IMR-90 (cell line): ENCODE data around the gene MX1. TPM values are rescaled to one million over a fixed set of nuclear protein-coding genes. Genes with fewer than 3 reads are reported as not detected.

ENCODE experiments used
- ATAC-seq: fragments of 200-7000 bp; cut with Tn5 transposase; 2 replicates; pipeline ENCODE4 v1.9.1; 2020; ENCODE audit warnings: low read depth, mild to moderate bottlenecking, moderate library complexity
- BruUV-seq: library from RNA; stranded (reverse); fragments of 400-500 nt; replicated peaks from 2 replicates; lab custom pipeline; 2021; lab: Mats Ljungman, UMichigan
- CTCF ChIA-PET: fragments of 300-600 bp; formaldehyde crosslinking; extraction: SDS; loops from one replicate; lab custom pipeline; 2021; ENCODE audit warnings: antibody characterized with exemption; lab: Yijun Ruan, JAX
- POLR2A ChIA-PET: fragments of 300-600 bp; sonication (Branson Sonifier 250); formaldehyde crosslinking; loops from one replicate; lab custom pipeline; 2022; ENCODE audit warnings: antibody characterized with exemption; ENCODE audit not compliant: unreplicated experiment; lab: Charles Lee
- DNase-seq: peaks from one replicate; pipeline ENCODE4 v3.0.0; 2013
- H2AFZ ChIP-seq: replicated peaks from 2 replicates; pipeline ENCODE3; 2013; ENCODE audit warnings: low read length, mild to moderate bottlenecking; ENCODE audit not compliant: poor library complexity
- H2AK5ac ChIP-seq: 2 replicates; pipeline ENCODE4 v1.6.1; 2013; ENCODE audit warnings: low read depth, low read length, inconsistent platforms
- H2AK9ac ChIP-seq: replicated peaks from 2 replicates; pipeline ENCODE3; 2013; ENCODE audit warnings: mild to moderate bottlenecking, low read depth, low read length, moderate library complexity; ENCODE audit not compliant: poor library complexity
- H2BK120ac ChIP-seq: 2 replicates; pipeline ENCODE4 v1.6.1; 2013; ENCODE audit warnings: low read depth, low read length, inconsistent platforms
- H2BK15ac ChIP-seq: 3 replicates; pipeline ENCODE4 v1.6.1; 2013; ENCODE audit warnings: low read depth, low read length, inconsistent platforms
- H2BK20ac ChIP-seq: 2 replicates; pipeline ENCODE4 v1.6.1; 2013; ENCODE audit warnings: low read depth, mild to moderate bottlenecking, inconsistent platforms, low read length, moderate library complexity
- H2BK5ac ChIP-seq: 2 replicates; pipeline ENCODE4 v1.6.1; 2013; ENCODE audit warnings: mild to moderate bottlenecking, low read depth, low read length, inconsistent platforms; ENCODE audit not compliant: poor library complexity, severe bottlenecking
- H3K14ac ChIP-seq: replicated peaks from 2 replicates; pipeline ENCODE4 v1.6.1; 2013; ENCODE audit warnings: low read depth, low read length, inconsistent platforms
- H3K18ac ChIP-seq: 2 replicates; pipeline ENCODE4 v1.6.1; 2013; ENCODE audit warnings: low read depth, low read length, control low read depth
- H3K23ac ChIP-seq: 2 replicates; pipeline ENCODE4 v1.6.1; 2013; ENCODE audit warnings: low read depth, low read length, inconsistent platforms
- H3K27ac ChIP-seq: 2 replicates; pipeline ENCODE4 v1.5.1; 2013; ENCODE audit warnings: mild to moderate bottlenecking, control low read depth, low read length; ENCODE audit not compliant: insufficient read depth
- H3K27me3 ChIP-seq: 2 replicates; pipeline ENCODE4 v1.6.1; 2013; ENCODE audit warnings: low read length; ENCODE audit not compliant: control insufficient read depth, insufficient read depth
- H3K36me3 ChIP-seq: 2 replicates; pipeline ENCODE4 v1.6.1; 2013; ENCODE audit warnings: low read length, mixed read lengths; ENCODE audit not compliant: control insufficient read depth, insufficient read depth
- H3K4ac ChIP-seq: 2 replicates; pipeline ENCODE4 v1.6.1; 2013; ENCODE audit warnings: low read depth, low read length, inconsistent platforms
- H3K4me1 ChIP-seq: 2 replicates; pipeline ENCODE4 v1.6.1; 2013; ENCODE audit warnings: low read length, mixed read lengths; ENCODE audit not compliant: control insufficient read depth, insufficient read depth
- H3K4me2 ChIP-seq: 2 replicates; pipeline ENCODE4 v1.6.1; 2013; ENCODE audit warnings: low read depth, mild to moderate bottlenecking, control low read depth, low read length, moderate library complexity
- H3K4me3 ChIP-seq: 2 replicates; pipeline ENCODE4 v1.5.1; 2013; ENCODE audit warnings: low read depth, mild to moderate bottlenecking, control low read depth, low read length, moderate library complexity; ENCODE audit not compliant: insufficient read depth
- H3K56ac ChIP-seq: 2 replicates; pipeline ENCODE4 v1.6.1; 2013; ENCODE audit warnings: low read length, inconsistent platforms; ENCODE audit not compliant: insufficient read depth; ENCODE audit errors: extremely low read depth
- H3K79me1 ChIP-seq, 2 experiments: 2 replicates each; pipeline ENCODE4 v1.6.1; 2013; ENCODE audit warnings: low read length in 2 of 2, inconsistent platforms in 1 of 2, low read depth in 1 of 2
- H3K9ac ChIP-seq: 2 replicates; pipeline ENCODE4 v1.6.1; 2013; ENCODE audit warnings: low read depth, low read length, control low read depth
- H3K9me1 ChIP-seq: 2 replicates; pipeline ENCODE4 v1.6.1; 2013; ENCODE audit warnings: low read length, inconsistent platforms; ENCODE audit not compliant: insufficient read depth
- H3K9me3 ChIP-seq: 2 replicates; pipeline ENCODE4 v1.6.1; 2013; ENCODE audit warnings: low read length; ENCODE audit not compliant: control insufficient read depth, insufficient read depth
- H4K20me1 ChIP-seq: 2 replicates; pipeline ENCODE4 v1.6.1; 2013; ENCODE audit warnings: low read length, inconsistent platforms; ENCODE audit not compliant: insufficient read depth
- H4K5ac ChIP-seq: 2 replicates; pipeline ENCODE4 v1.6.1; 2013; ENCODE audit warnings: mild to moderate bottlenecking, low read depth, low read length, control low read depth
- H4K8ac ChIP-seq, 2 experiments: 2 replicates each; pipeline ENCODE4 v1.6.1; 2013; ENCODE audit warnings: low read depth in 2 of 2, low read length in 2 of 2, control low read depth in 1 of 2, inconsistent platforms in 1 of 2
- H4K91ac ChIP-seq: 2 replicates; pipeline ENCODE4 v1.6.1; 2013; ENCODE audit warnings: low read depth, low read length, inconsistent platforms; ENCODE audit not compliant: insufficient read depth
- BHLHE40 ChIP-seq: fragments of 150-350 bp; IDR thresholded peaks from 2 replicates; pipeline ENCODE4 v1.6.1; 2016; ENCODE audit warnings: mild to moderate bottlenecking, low read depth, low read length
- MAZ ChIP-seq: IDR thresholded peaks from 2 replicates; pipeline ENCODE4 v1.6.1; 2012; ENCODE audit warnings: low read depth, mild to moderate bottlenecking, low read length, improper control_type of control experiment, moderate library complexity, borderline replicate concordance
- MXI1 ChIP-seq: IDR thresholded peaks from 2 replicates; pipeline ENCODE4 v1.6.1; 2012; ENCODE audit warnings: low read depth, mild to moderate bottlenecking, low read length, moderate library complexity, borderline replicate concordance
- POLR2A ChIP-seq: IDR thresholded peaks from 2 replicates; pipeline ENCODE4 v1.6.1; 2012; ENCODE audit warnings: mild to moderate bottlenecking, low read depth, low read length
- RFX5 ChIP-seq: IDR thresholded peaks from 2 replicates; pipeline ENCODE4 v1.8.0; 2012; ENCODE audit warnings: low read depth, mild to moderate bottlenecking, low read length, moderate library complexity
- WGBS, 2 experiments: methylation state at CpG; one replicate each; pipeline versions ENCODE4 v1.1.5 to v1.1.7; 2013; ENCODE audit warnings: missing lambda C conversion rate in 2 of 2; ENCODE audit not compliant: insufficient read length in 1 of 2; ENCODE audit errors: extremely low coverage in 2 of 2; 5-methylcytosine and 5-hydroxymethylcytosine counted together
- dilution Hi-C: fragments of 300-500 bp; cut with HindIII; formaldehyde crosslinking; loops from one replicate; pipeline ENCODE4 v1.14.3; 2018; ENCODE audit warnings: low sequenced_read_pairs; ENCODE audit not compliant: unreplicated experiment
- in situ Hi-C: fragments of 300-500 bp; cut with MboI; formaldehyde crosslinking; loops from 3 replicates; pipeline ENCODE4 v1.14.3; 2019; ENCODE audit warnings: low sequenced_read_pairs, inconsistent platforms, mixed read lengths
- intact Hi-C: fragments of 100-400 bp; cut with micrococcal nuclease; formaldehyde crosslinking; loops from 2 replicates; pipeline ENCODE4 v1.10.0; 2022
- polyA plus RNA-seq, 3 experiments: library from polyadenylated mRNA; depleted of rRNA; stranded (reverse); fragments of >200 nt; gene quantifications; 2 replicates each; pipeline ENCODE4 v1.2.3, GENCODE V29; 2012; ENCODE audit warnings: low replicate concordance in 1 of 3
- total RNA-seq: library from RNA; depleted of rRNA; stranded (reverse); fragments of >200 nt; gene quantifications from 2 replicates; pipeline ENCODE4 v1.2.3, GENCODE V29; 2012
- TF ChIP-seq, protein P1 (sequence below): fragments of 150-350 bp; IDR thresholded peaks from 2 replicates; pipeline ENCODE4 v1.6.1; 2016; ENCODE audit warnings: low read depth, mild to moderate bottlenecking, low read length, moderate library complexity, borderline replicate concordance
- TF ChIP-seq, protein P2 (sequence below): conservative IDR thresholded peaks from 2 replicates; pipeline ENCODE4 v1.5.1; 2012; ENCODE audit warnings: mild to moderate bottlenecking, low read depth, low read length, improper control_type of control experiment

Gene MX1
- total and polyA plus RNA-seq, 2 of the 4 experiments (the other 2 are of a cell fraction): 1.0 to 2.5 TPM

GRCh38 chr21:41503331-41503730 lies 77.3 kb downstream of the MX1 start:
- TF ChIP-seq, protein P1, sequence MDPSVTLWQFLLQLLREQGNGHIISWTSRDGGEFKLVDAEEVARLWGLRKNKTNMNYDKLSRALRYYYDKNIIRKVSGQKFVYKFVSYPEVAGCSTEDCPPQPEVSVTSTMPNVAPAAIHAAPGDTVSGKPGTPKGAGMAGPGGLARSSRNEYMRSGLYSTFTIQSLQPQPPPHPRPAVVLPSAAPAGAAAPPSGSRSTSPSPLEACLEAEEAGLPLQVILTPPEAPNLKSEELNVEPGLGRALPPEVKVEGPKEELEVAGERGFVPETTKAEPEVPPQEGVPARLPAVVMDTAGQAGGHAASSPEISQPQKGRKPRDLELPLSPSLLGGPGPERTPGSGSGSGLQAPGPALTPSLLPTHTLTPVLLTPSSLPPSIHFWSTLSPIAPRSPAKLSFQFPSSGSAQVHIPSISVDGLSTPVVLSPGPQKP: no peak
- no peak for TF ChIP-seq MAZ
- TF ChIP-seq RFX5: no peak
- no peak for TF ChIP-seq POLR2A
- no peak for TF ChIP-seq MXI1
- TF ChIP-seq, protein P2, sequence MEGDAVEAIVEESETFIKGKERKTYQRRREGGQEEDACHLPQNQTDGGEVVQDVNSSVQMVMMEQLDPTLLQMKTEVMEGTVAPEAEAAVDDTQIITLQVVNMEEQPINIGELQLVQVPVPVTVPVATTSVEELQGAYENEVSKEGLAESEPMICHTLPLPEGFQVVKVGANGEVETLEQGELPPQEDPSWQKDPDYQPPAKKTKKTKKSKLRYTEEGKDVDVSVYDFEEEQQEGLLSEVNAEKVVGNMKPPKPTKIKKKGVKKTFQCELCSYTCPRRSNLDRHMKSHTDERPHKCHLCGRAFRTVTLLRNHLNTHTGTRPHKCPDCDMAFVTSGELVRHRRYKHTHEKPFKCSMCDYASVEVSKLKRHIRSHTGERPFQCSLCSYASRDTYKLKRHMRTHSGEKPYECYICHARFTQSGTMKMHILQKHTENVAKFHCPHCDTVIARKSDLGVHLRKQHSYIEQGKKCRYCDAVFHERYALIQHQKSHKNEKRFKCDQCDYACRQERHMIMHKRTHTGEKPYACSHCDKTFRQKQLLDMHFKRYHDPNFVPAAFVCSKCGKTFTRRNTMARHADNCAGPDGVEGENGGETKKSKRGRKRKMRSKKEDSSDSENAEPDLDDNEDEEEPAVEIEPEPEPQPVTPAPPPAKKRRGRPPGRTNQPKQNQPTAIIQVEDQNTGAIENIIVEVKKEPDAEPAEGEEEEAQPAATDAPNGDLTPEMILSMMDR: no peak
- no peak for TF ChIP-seq BHLHE40
- H2AK5ac ChIP-seq: no peak overlapping the region
- no peak overlapping the region for H4K5ac ChIP-seq
- H2AFZ ChIP-seq: no peak overlapping the region
- H4K20me1 ChIP-seq: no peaks in the 10 kb centered on the region
- POLR2A ChIA-PET: no interaction called here
- intact Hi-C loops: no loop called here
- H4K8ac ChIP-seq: no peak overlapping the region
- no TSS peak for BruUV-seq
- CTCF ChIA-PET: no interaction called here
- no peaks in the 10 kb centered on the region for H3K79me1 ChIP-seq
- no peak overlapping the region for H3K27ac ChIP-seq
- H2BK5ac ChIP-seq: no peak overlapping the region
- no peak overlapping the region for H2AK9ac ChIP-seq
- H3K23ac ChIP-seq: no peak overlapping the region
- no peak overlapping the region for H3K14ac ChIP-seq
- no peak overlapping the region for H2BK120ac ChIP-seq
- no peak overlapping the region for H2BK15ac ChIP-seq
- no peak overlapping the region for H3K18ac ChIP-seq
- no peak overlapping the region for H3K56ac ChIP-seq
- no peaks in the 10 kb centered on the region for H3K9me1 ChIP-seq
- no peaks in the 10 kb centered on the region for H3K9me3 ChIP-seq
- dilution Hi-C loops: no loop called here
- peaks cover 49% of the 10 kb centered on the region for H3K27me3 ChIP-seq
- no peaks in the 10 kb centered on the region for H3K36me3 ChIP-seq
- no peak for ATAC-seq
- no peak overlapping the region for H3K4me3 ChIP-seq
- DNase-seq: no peak
- H3K9ac ChIP-seq: no peak overlapping the region
- WGBS, 2 experiments: no CpG with 5 or more reads among the region's 4 CpGs
- H3K4me1 ChIP-seq: no peaks in the 10 kb centered on the region
- in situ Hi-C loops: no loop called here
- no peak overlapping the region for H2BK20ac ChIP-seq
- no peak overlapping the region for H4K91ac ChIP-seq
- no peak overlapping the region for H3K4me2 ChIP-seq
- H3K4ac ChIP-seq: no peak overlapping the region
